ENCODE results near the gene POPDC2.
"Not testable (repeated sequence)": the region's sequence is repeated elsewhere in the genome, so short reads cannot be mapped to it uniquely, and the experiment has no call there.

POPDC2 gene

DNA sequence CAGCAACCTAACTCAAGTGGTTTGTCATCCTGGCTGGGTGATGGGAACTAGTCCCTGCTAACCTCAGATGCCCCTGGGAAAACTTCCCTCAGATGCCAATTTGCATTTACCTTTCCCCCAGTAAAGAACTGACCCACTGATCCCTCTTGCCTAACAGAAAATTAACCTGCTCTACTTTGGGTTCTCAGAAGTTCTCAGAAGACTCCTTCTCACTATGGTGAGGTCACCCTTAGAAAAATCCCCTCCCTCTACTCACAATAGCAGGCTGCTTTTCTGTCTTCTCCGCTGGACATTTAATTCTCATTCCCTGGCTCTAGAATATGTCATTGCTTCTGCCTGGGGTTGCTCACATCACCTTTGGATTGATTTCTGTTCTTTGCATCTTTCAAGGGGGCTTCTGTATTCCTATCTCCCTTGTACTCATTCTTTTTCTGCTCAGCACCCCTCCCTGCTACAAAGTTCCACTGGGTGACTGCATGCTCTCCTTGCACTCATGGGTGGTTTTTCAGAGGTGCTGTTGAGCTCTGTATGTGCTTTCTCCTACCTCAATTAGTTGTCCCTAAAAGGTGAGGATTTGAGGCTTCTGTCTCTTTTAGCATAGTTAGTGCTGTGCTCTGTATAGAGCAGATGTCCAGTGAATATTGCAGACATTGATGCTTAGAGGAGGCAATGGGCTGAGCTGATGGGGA is 61.8 kb downstream of the POPDC2 start:
- no peak overlapping the region for H3K4me3 ChIP-seq (ENCODE audit: low read depth, low read length)
- H3K9me3 ChIP-seq: no peaks in the 10 kb centered on the region
- no peak for DNase-seq
- TF ChIP-seq, protein P1, sequence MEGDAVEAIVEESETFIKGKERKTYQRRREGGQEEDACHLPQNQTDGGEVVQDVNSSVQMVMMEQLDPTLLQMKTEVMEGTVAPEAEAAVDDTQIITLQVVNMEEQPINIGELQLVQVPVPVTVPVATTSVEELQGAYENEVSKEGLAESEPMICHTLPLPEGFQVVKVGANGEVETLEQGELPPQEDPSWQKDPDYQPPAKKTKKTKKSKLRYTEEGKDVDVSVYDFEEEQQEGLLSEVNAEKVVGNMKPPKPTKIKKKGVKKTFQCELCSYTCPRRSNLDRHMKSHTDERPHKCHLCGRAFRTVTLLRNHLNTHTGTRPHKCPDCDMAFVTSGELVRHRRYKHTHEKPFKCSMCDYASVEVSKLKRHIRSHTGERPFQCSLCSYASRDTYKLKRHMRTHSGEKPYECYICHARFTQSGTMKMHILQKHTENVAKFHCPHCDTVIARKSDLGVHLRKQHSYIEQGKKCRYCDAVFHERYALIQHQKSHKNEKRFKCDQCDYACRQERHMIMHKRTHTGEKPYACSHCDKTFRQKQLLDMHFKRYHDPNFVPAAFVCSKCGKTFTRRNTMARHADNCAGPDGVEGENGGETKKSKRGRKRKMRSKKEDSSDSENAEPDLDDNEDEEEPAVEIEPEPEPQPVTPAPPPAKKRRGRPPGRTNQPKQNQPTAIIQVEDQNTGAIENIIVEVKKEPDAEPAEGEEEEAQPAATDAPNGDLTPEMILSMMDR (IDR thresholded peaks at IDR 0.05; ENCODE audit: low read depth, low read length): no peak
- no peaks in the 10 kb centered on the region for H3K36me3 ChIP-seq
- peaks cover 8% of the 10 kb centered on the region; the same call in 1 of the 2 replicates for H3K4me1 ChIP-seq
- H3K27me3 ChIP-seq: no peaks in the 10 kb centered on the region

DNA sequence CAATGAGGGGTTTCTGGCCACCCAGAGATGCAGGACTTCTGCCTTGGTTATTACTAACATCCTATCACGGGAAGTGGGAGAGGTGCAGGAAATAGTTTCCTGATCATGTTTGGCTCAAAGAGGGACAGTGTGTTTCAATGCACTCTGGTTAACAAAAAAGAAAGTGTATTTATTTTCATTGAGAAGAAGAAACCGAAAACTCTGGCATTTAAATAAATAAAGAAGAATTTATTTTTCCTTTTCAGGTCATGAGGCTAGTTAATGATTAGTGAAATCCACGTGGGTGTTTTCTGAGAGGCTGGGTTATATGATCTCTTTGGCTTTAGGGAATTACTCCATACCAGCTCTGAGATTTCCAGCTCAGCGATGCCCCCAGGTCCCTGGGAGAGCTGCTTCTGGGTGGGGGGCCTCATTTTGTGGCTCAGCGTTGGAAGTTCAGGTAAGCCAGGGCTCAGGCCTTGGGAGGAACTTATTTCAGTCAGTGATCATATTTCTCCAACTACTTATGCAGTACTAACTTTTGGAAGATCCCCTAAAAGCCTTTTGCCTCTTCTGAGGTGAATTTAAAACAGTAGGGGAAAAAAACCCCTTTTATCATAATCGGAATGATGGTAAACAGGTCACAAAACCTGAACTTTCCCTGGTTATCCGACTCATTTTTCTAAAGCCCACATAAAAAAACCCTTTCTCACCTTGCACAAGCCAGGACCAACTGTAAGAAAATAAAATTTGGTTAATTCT is 62.7 kb downstream of the POPDC2 start, which contains the start of gene PLA1A:
Gene PLA1A, plus strand, starts transcription at position 338 of the 741 bp plus-strand sequence. Its CDS starts 29 bp downstream, at position 367.
- DNase-seq: no peak
- Histone ChIP-seq H3K4me3 (ENCODE audit: low read depth, low read length) (no peak within 1 kb of the TSS), H3K4me1 (peaks cover 8% of the 10 kb centered on the region; the same call in 1 of the 2 replicates), H3K36me3 (no peaks in the 10 kb centered on the region), H3K27me3 (no peaks in the 10 kb centered on the region), H3K9me3 (no peaks in the 10 kb centered on the region)
- TF ChIP-seq, protein P1 (IDR thresholded peaks at IDR 0.05; ENCODE audit: low read depth, low read length): no peak

DNA sequence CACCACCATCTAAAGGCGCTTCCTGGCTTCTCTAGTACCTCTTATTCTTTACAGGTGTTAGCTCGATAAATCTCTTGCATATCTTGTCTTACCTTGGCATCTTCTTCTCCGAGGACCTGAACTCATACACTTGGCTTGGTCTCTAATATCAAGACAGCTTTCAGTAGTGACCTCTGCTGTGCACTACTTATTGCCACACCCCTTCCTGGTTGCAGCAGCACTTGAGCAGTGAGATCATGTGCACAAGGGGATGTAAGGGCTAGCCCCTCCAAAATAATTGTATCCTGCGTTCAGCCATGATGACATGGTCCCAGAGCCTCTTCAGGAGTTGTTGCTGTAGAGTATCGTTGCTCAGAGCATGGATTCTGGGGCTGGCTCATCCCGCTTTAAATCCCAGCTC is 64.0 kb downstream of the POPDC2 start:
- no peak for DNase-seq

DNA sequence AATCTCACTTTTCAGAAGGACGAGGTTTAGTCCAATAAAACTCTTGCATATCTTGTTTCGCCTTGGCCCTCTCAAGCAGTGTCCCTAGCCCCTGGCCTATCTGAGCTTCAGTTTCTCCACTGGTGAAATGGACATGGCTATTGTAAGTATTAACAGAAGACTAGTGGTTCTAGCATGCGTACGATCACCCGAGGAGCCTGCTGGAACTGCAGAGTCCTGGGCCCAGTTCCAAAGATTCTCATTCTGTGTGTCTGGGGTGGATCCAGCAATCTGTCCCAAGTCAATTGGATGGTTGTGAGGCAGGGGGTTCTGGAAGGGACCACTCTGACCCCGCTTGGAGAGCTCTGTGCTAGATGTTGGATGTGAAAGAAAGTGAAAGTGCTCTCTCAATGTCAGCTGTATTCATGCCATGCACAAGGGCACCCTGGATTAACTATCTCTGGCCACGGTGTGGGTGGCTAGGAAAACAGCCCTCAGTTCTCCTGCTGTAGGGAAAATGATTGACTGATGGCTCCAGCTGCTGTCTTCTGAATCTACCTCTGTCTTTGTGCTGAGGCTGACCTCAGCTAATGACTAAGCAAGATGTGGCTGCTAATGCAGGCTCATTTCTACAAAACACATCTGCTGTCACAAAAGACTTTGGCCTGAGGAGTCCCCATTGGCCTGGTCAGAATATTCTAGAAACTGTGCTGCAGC is 64.6 kb downstream of the POPDC2 start:
- peaks cover 4% of the 10 kb centered on the region; the same call in 1 of the 2 replicates for H3K4me1 ChIP-seq
- no peak for DNase-seq
- TF ChIP-seq, protein P1 (IDR thresholded peaks at IDR 0.05; ENCODE audit: low read depth, low read length): no peak
- H3K9me3 ChIP-seq: no peaks in the 10 kb centered on the region
- no peaks in the 10 kb centered on the region for H3K27me3 ChIP-seq
- no peak overlapping the region for H3K4me3 ChIP-seq (ENCODE audit: low read depth, low read length)
- no peaks in the 10 kb centered on the region for H3K36me3 ChIP-seq

More for the DNA sequence above, 64.0 kb downstream of the POPDC2 start:
- Histone ChIP-seq H3K9me3 (no peaks in the 10 kb centered on the region), H3K4me1 (peaks cover 8% of the 10 kb centered on the region; the same call in 1 of the 2 replicates), H3K4me3 (ENCODE audit: low read depth, low read length) (no peak overlapping the region), H3K36me3 (no peaks in the 10 kb centered on the region), H3K27me3 (no peaks in the 10 kb centered on the region)
- TF ChIP-seq, protein P1 (IDR thresholded peaks at IDR 0.05; ENCODE audit: low read depth, low read length): no peak

DNA sequence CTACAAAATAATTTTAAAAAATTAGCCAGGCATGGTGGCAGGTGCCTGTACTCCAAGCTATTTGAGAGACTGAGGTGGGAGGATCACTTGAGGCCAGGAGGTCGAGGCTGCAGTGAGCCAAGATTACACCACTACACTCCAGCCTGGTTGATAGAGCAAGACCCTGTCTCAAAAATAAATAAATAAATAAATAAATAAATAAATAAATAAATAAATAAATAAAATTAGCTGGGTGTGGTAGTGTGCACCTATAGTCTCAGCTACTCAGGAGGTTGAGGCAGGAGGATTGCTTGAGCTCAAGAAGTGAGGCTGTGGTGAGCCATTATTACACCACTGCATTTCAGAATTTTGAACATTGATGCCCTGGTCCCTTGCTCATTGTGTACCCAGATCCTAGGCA is 65.5 kb downstream of the POPDC2 start:
- H3K27me3 ChIP-seq; H3K4me1 ChIP-seq; DNase-seq; H3K4me3 ChIP-seq (ENCODE audit: low read depth, low read length); H3K36me3 ChIP-seq; H3K9me3 ChIP-seq: not testable (repeated sequence)

DNA sequence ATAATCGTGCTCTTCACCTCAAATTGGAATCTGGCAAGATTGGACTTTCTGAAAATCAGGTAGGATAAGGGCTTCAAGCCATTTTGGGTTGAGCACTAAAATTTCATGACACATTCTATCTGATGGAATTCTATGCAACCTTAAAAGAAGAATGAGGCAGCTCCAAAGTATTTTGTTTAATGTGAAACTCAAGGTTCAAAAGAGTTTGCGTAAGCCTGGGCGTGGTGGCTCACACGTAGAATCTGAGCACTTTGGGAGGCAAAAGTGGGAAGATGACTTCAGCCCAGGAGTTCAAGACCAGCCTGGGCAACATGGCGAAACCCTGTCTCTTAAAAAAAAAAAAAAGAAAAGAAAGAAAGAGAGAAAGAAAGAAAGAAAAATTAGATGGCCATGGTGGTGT is 66.3 kb downstream of the POPDC2 start:
- H3K36me3 ChIP-seq: no peaks in the 10 kb centered on the region
- H3K4me3 ChIP-seq (ENCODE audit: low read depth, low read length): no peak overlapping the region
- DNase-seq: no peak
- 0 out of 2 replicates have a peak, but pooled peaks cover 4% of the 10 kb centered on the region for H3K4me1 ChIP-seq
- TF ChIP-seq, protein P1 (IDR thresholded peaks at IDR 0.05; ENCODE audit: low read depth, low read length): no peak
- H3K9me3 ChIP-seq: no peaks in the 10 kb centered on the region
- H3K27me3 ChIP-seq: no peaks in the 10 kb centered on the region

Data from BE2C (cell line).